KMS-11 (cell line): ENCODE measurements around the gene NXT1.

ENCODE experiments used
- H2AFZ ChIP-seq: fragments of 200-600 bp; sonication (generic); 2 replicates; pipeline ENCODE4 v1.6.1; 2016; ENCODE audit warnings: antibody characterized with exemption, mixed run types, low read depth
- H3K27ac ChIP-seq: fragments of 200-600 bp; sonication (generic); 2 replicates; pipeline ENCODE4 v1.6.1; 2016; ENCODE audit warnings: mild to moderate bottlenecking, mixed run types
- H3K27me3 ChIP-seq: fragments of 200-600 bp; sonication (generic); 2 replicates; pipeline ENCODE4 v1.6.1; 2017; ENCODE audit warnings: mild to moderate bottlenecking, low read depth, mixed run types, moderate library complexity; ENCODE audit not compliant: insufficient read depth
- H3K36me3 ChIP-seq: fragments of 200-600 bp; sonication (generic); 2 replicates; pipeline ENCODE4 v1.6.1; 2017; ENCODE audit warnings: mild to moderate bottlenecking, mixed run types; ENCODE audit not compliant: insufficient read depth
- H3K4me1 ChIP-seq: fragments of 200-600 bp; sonication (generic); 2 replicates; pipeline ENCODE4 v1.6.1; 2016; ENCODE audit warnings: mild to moderate bottlenecking, low read depth, mixed run types; ENCODE audit not compliant: poor library complexity, severe bottlenecking
- H3K4me2 ChIP-seq: fragments of 200-600 bp; sonication (generic); 2 replicates; pipeline ENCODE4 v1.7.0; 2016; ENCODE audit warnings: mild to moderate bottlenecking, mixed run types
- H3K4me3 ChIP-seq: fragments of 200-600 bp; sonication (generic); IDR thresholded peaks from 2 replicates; pipeline ENCODE4 v1.6.1; 2017; ENCODE audit warnings: low read depth, low read length, mixed read lengths; ENCODE audit not compliant: insufficient read depth
- H3K79me2 ChIP-seq: fragments of 200-600 bp; sonication (generic); 2 replicates; pipeline ENCODE4 v1.6.1; 2016; ENCODE audit warnings: low read depth, mixed run types; ENCODE audit not compliant: insufficient read depth
- H3K9ac ChIP-seq: fragments of 200-600 bp; sonication (generic); 2 replicates; pipeline ENCODE4 v1.6.1; 2016; ENCODE audit warnings: mild to moderate bottlenecking, mixed run types
- H4K20me1 ChIP-seq: fragments of 200-600 bp; sonication (generic); 2 replicates; pipeline ENCODE4 v1.6.1; 2016; ENCODE audit warnings: mild to moderate bottlenecking, mixed run types; ENCODE audit not compliant: insufficient read depth
- TF ChIP-seq, protein P1 (sequence below): fragments of 200-600 bp; sonication (generic); conservative IDR thresholded peaks from 2 replicates; pipeline ENCODE4 v1.6.1; 2017; ENCODE audit warnings: low read depth, mild to moderate bottlenecking, antibody characterized with exemption, low read length, moderate library complexity, mixed read lengths

The NXT1 gene

DNA sequence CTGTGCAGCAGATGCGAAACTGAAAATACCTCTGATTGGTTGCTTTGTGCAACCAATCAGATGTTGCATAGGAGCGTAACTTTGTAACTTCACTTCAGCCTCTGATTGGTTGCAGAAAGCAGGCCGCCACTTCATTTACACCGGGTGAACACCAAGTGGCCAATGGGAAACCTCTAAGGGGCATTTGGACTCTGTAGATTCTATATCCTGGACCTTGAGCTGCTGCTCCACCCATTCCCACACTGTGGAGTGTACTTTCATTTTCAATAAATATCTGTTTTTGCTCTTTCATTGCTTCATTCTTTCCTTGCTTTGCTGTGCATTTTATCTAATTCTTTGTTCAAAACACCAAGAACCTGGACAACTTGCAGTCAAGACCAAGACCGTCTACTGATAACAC lies 14.1 kb upstream of the NXT1 start:
- Histone ChIP-seq H3K79me2 (no peaks in the 10 kb centered on the region), H3K4me3 (no peak overlapping the region), H2AFZ (no peak overlapping the region), H3K27ac (no peak overlapping the region), H3K36me3 (no peaks in the 10 kb centered on the region), H3K4me1 (no peaks in the 10 kb centered on the region), H3K9ac (no peak overlapping the region), H3K4me2 (no peak overlapping the region), H3K27me3 (no peaks in the 10 kb centered on the region), H4K20me1 (no peaks in the 10 kb centered on the region)
- TF ChIP-seq, protein P1, sequence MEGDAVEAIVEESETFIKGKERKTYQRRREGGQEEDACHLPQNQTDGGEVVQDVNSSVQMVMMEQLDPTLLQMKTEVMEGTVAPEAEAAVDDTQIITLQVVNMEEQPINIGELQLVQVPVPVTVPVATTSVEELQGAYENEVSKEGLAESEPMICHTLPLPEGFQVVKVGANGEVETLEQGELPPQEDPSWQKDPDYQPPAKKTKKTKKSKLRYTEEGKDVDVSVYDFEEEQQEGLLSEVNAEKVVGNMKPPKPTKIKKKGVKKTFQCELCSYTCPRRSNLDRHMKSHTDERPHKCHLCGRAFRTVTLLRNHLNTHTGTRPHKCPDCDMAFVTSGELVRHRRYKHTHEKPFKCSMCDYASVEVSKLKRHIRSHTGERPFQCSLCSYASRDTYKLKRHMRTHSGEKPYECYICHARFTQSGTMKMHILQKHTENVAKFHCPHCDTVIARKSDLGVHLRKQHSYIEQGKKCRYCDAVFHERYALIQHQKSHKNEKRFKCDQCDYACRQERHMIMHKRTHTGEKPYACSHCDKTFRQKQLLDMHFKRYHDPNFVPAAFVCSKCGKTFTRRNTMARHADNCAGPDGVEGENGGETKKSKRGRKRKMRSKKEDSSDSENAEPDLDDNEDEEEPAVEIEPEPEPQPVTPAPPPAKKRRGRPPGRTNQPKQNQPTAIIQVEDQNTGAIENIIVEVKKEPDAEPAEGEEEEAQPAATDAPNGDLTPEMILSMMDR = no peak

DNA sequence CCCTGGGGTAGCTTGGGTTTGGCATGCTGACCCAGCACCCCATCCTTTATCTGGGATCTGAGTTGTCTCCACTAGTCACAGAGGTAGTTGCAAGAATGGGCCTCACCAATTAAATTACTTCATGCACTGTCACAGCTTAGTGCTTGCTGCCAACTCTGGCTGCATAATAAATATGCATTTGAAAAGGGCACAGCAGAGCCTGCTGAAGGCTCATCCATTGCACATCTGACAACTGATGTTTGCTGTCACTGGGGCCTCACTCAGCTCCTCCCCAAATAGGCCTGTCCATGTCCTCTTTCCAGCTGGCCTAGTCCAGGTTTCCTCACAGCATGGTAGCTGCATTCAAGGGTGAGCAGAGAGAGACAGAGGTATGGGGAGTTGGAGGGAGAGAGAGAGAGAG lies 13.3 kb upstream of the NXT1 start:
- H3K27ac ChIP-seq = no peak overlapping the region
- H3K79me2 ChIP-seq = no peaks in the 10 kb centered on the region
- no peak overlapping the region for H2AFZ ChIP-seq
- H3K4me2 ChIP-seq = no peak overlapping the region
- no peaks in the 10 kb centered on the region for H3K36me3 ChIP-seq
- H3K9ac ChIP-seq = no peak overlapping the region
- no peak overlapping the region for H3K4me3 ChIP-seq
- H3K4me1 ChIP-seq = no peaks in the 10 kb centered on the region
- no peaks in the 10 kb centered on the region for H4K20me1 ChIP-seq
- no peaks in the 10 kb centered on the region for H3K27me3 ChIP-seq
- TF ChIP-seq, protein P1 = no peak

DNA sequence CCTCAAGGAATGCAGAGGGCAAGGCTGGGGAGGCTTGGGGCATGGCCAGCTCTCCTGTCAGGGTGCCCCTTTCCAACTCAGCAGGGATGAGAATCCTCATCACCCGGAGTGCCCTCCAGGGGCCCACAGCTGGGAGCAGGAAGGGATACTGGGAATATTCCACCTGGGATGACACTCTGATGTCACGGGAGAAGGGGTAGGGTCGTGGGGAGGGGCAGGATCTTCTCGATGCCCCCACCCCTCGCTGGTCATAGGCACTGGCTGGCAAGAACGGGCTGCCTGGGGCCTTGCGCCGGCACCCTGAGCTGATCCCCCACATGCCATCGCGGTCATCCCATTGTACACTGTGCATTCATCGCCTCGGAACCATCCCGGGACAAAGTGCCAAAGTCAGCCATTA lies 10.6 kb upstream of the NXT1 start:
- no peak overlapping the region for H3K9ac ChIP-seq
- TF ChIP-seq, protein P1 = no peak
- no peak overlapping the region for H3K27ac ChIP-seq
- no peaks in the 10 kb centered on the region for H4K20me1 ChIP-seq
- no peaks in the 10 kb centered on the region for H3K4me1 ChIP-seq
- H2AFZ ChIP-seq = no peak overlapping the region
- H3K4me2 ChIP-seq = no peak overlapping the region
- no peaks in the 10 kb centered on the region for H3K27me3 ChIP-seq
- no peaks in the 10 kb centered on the region for H3K36me3 ChIP-seq
- no peak overlapping the region for H3K4me3 ChIP-seq
- H3K79me2 ChIP-seq = no peaks in the 10 kb centered on the region

DNA sequence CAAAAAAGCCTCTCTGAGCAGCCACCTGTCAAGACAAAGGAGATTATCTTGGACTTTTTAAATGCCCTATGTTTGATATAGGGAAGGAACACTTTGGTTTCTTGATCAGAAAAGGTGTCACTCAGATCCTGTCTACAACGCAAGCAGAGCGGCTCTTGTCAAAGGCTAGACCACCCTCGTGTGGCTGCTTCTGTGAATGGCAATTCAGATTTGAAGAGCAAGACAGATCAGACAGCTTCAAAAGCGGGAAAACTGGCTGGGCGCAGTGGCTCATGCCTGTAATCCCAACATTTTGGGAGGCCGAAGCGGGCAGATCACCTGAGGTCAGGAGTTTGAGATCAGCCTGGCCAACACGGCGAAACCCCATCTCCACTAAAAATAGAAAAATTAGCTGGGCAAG lies 10.1 kb upstream of the NXT1 start:
- H3K36me3 ChIP-seq = no peaks in the 10 kb centered on the region
- H3K4me2 ChIP-seq = no peak overlapping the region
- TF ChIP-seq, protein P1 = no peak
- H3K4me1 ChIP-seq = no peaks in the 10 kb centered on the region
- H3K27ac ChIP-seq = no peak overlapping the region
- no peaks in the 10 kb centered on the region for H3K79me2 ChIP-seq
- H3K27me3 ChIP-seq = no peaks in the 10 kb centered on the region
- H3K9ac ChIP-seq = no peak overlapping the region
- H4K20me1 ChIP-seq = no peaks in the 10 kb centered on the region
- H2AFZ ChIP-seq = no peak overlapping the region
- H3K4me3 ChIP-seq = no peak overlapping the region

DNA sequence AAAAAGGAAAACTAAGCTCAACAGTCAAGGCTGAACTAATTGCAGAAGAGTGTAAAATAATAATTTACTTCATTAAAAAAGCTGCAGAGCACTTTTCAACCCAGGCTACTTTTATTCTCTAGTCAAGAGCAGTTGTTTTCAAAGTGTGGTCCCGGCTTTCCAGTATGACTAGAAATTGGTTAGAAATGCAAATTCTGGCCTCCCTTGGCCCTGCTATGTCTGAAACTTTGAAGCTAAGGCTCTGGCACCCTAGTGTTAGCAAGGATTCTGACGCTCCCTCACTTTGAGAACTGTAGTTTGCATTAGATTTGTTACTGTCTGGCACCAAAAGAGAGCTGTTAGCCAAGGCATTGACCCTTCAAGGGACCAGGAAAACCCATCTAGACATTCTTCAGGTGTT lies 9.5 kb upstream of the NXT1 start:
- Histone ChIP-seq H2AFZ (no peak overlapping the region), H3K9ac (no peak overlapping the region), H3K36me3 (no peaks in the 10 kb centered on the region), H3K4me3 (no peak overlapping the region), H3K4me1 (no peaks in the 10 kb centered on the region), H3K27me3 (no peaks in the 10 kb centered on the region), H3K79me2 (no peaks in the 10 kb centered on the region), H4K20me1 (no peaks in the 10 kb centered on the region), H3K4me2 (no peak overlapping the region), H3K27ac (no peak overlapping the region)
- TF ChIP-seq, protein P1 = no peak
